ENCODE measurements around the gene EHMT1. TPM values are rescaled to one million over a fixed set of nuclear protein-coding genes. Genes with fewer than 3 reads are reported as not detected.
"Not testable (repeated sequence)": the region's sequence is repeated elsewhere in the genome, so short reads cannot be mapped to it uniquely, and the experiment has no call there.

The EHMT1 gene
- total RNA-seq, 1 donor from 2014 or later = 68.3 TPM

- peak; percentile 65 for DNase-seq
Observed at GRCh38 chr9:137590469-137591383, 28.1 kb upstream of the EHMT1 start, which contains the start of gene ZMYND19. TSS of gene ZMYND19 (minus strand) at chr9:137590512. CDS start at chr9:137590263, 249 bp downstream.

DNA sequence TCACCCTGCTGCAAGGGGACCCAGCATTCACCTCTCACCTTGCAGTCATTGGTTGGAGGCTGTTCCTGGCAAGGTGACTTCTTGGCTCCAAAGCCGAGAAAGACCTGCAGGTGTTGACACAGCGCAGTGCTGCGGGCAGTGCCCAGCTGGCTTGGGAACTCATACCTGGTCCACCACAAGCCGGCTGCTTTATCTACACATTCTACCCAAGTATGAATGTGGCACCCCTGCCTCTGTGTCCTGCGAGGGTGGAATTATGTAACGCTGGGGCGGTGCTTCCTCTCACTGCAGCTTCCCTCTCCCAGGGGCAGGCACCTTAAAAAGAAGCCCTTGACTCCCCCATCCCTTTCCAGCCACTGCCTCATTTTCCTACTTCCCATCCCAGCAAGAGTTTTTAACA is 26.0 kb upstream of the EHMT1 start:
- DNase-seq = no peak

DNA sequence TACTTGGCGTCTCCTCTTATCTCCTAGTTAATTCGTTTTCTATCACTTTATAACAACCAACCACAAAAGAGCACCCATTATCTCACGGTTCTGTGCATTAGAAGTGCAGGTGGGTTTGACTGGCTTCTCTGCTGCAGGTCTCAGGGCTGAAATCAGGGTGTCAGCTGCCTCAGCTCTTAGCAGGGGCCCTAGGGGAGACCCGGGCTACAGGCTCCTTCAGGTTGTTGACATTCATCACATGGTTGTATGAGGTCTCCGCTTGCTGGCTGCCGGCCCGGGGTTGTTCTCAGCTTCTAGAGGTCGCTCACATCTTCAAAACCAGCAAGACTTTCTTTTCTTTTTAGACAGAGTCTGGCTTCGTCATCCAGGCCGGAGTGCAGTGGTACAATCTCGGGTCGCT is 25.6 kb upstream of the EHMT1 start:
- DNase-seq = no peak

DNA sequence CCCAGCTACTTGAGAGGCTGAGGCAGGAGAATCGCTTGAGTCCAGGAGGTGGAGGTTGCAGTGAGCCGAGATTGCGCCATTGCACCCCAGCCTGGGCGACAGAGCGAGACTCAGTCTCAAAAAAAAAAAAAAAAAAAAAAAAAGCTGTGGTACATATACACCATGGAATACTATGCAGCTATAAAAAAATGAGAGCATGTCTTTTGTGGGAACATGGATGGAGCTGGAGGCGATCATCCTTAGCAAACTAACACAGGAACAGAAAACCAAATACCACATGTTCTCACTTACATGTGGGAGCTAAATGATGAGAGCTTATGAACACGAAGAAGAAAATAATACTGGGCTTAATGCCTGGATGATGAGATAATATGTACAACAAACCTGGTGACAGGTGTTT is 22.2 kb upstream of the EHMT1 start:
- DNase-seq = not testable (repeated sequence)

DNA sequence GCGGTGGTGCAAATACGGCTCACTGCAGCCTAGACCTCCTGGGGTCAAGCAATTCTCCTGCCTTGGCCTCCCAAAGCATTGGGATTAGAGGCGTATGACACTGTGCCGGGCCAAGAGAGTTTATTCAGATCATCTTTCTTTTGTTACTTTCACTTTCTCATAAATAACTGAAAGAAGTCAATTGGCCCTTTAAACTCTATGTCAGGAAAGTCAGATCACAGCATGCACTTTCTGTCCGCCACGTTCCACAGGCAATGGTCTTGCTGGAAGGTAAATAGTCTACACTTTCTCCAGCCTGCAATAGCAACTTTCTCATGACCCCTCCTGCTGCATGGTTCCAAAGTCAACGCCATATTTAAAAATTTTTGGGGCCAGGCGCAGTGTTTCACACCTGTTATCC is 19.9 kb upstream of the EHMT1 start:
- DNase-seq = no peak

GRCh38 chr9:137602661-137603060 is 16.1 kb upstream of the EHMT1 start:
- DNase-seq = no peak

- no peak for DNase-seq
Observed at GRCh38 chr9:137603879-137604278, 14.9 kb upstream of the EHMT1 start.

GRCh38 chr9:137604345-137605086 is 14.3 kb upstream of the EHMT1 start:
- DNase-seq = no peak

DNA sequence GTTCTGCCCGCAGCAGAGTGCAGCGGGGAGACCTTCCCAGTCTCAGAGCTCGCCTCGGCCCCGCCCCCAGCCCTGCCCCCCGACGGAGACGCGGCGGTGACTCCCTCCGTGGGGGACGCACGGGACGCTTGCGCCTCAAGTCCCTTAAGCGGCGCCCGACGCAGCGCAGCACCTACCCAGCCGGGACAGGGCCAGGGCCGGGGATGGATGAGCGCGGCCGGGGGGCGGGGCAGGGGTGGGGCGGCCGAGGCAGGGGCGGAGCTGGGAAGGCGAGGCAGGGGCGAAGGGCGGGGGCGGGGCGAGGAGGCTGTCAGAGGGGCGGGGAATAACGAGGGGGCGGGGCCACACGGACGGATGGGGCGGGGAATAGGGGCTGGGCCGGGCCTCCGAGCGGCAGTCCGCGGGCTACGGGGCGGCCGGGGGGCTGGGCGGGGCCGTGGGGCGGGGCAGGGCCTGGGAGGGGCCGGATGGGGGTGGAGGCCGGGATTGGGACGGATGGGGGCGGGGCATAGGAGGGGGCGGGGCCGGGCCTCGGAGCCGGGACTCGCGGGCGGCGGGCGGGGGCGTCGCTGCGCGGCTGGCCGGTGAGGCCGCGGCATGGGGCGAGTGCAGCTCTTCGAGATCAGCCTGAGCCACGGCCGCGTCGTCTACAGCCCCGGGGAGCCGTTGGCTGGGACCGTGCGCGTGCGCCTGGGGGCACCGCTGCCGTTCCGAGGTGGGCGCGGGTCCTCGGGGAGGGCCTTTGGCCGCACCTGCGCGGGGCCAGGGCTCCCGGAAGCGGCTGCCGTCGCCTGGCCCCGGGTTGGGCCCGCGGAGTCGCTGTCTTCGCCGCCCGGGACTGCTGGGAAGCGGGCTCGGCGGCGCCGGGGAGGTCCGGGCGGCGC is 13.4 kb upstream of the EHMT1 start, which contains the start of gene ARRDC1:
Gene ARRDC1 (plus strand): TSS at position 566 of the 884 bp plus-strand sequence. CDS start 32 bp downstream, at position 598.
- DNase-seq = peak; percentile 95

- DNase-seq = no peak
Observed at GRCh38 chr9:137606005-137606621, 12.7 kb upstream of the EHMT1 start.

DNA sequence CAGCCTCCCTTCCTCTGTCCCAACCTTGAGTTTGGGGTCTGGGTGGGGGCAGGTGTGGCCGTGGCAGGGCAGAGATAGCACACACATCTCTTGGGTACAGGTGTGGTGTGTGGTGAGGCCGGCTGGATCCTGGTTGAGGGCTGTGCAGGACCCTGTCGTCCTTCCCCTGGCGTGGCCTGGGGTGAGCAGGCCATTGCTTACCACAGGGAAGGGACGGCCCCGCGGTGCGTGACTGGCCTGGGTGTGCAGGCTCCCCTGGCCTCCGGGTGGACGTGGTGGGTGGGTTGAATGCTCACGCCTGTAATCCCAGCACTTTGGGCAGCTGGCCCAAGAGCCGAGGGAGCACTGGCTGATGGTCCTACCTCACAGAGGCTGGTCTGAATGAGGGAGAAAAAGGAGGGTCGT is 12.1 kb upstream of the EHMT1 start:
- no peak for DNase-seq

DNA sequence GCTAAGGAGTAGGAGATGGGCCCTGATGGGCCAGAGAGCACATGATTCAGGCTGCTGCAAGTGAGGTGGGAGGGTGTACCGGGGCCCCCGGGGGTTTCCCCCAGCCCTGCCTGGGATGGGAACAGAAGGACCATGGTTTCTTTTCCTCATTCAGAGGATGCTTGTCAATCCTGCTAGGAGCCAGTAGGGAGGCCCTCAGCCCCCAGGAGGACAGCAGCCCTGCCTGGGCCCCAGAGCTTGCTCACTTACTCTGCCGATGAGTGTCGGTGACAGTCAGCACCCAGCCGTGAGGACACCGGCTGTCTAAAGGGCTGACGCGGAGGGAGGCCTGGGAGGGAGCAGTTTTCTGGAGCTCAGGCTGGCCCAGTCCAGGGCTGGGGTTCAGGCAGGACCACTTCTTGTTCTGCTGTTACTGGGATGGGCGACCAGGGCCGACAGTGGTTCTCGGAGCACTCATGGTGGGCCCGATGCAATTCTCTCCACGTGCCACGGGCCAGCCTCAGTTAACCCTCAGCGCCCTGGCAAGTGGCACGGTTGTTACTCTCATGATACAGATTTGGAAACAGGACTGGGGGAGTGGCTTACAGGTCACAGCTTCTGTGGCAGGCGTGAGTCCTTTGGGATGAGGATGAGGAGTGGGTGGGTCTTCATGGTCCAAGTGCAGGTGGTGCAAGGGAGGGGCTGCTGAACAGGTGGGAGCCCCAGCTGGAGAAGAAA is 11.5 kb upstream of the EHMT1 start:
- no peak for DNase-seq

DNA sequence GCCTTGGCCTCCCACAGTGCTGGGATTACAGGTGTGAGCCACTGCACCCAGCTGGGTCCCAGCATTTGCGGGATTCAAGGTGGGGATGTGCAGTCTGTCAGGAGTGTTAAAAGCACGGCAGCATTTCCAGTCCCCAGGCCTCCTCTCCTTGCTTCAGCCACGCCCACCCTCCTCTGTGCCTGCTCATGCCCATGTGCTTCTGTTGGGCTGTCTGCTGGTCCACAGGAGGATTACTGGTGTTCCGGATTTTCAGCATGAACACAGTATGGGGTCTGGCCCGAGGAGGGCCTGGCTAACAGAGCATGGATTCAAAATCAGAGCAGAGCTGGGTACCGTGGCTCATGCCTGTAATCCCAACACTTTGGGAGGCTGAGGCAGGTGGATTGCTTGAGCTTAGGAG is 7.9 kb upstream of the EHMT1 start:
- no peak for DNase-seq

GRCh38 chr9:137611623-137612609 is 6.9 kb upstream of the EHMT1 start:
- no peak for DNase-seq

DNA sequence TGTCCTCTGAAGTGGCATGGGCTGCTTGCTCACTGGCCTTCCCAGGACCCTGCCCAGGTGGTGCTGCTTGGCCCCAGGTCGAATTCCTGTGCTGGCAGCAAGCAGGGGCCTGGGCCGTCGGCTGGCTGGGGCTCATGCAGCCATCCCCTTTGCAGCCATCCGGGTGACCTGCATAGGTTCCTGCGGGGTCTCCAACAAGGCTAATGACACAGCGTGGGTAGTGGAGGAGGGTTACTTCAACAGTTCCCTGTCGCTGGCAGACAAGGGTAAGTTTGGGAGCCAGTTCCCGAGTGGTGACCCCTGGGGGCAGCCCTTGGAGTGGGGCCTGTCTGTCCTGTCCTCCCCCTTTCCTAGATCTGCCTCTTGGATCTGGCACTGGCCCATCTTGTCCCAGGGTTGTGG is 6.1 kb upstream of the EHMT1 start:
- DNase-seq = no peak

- no peak for DNase-seq
Observed at GRCh38 chr9:137613259-137613658, 5.5 kb upstream of the EHMT1 start.

GRCh38 chr9:137613738-137614523 is 4.9 kb upstream of the EHMT1 start:
- DNase-seq = no peak

- no peak for DNase-seq
Observed at GRCh38 chr9:137614631-137615386, 4.0 kb upstream of the EHMT1 start.
